Naive thymus-derived CD4-positive, alpha-beta T cell (primary cell): ENCODE data around the gene CERS2. TPM values are rescaled to one million over a fixed set of nuclear protein-coding genes. Genes with fewer than 3 reads are reported as not detected.

Experiments used
- ATAC-seq: fragments of 150-1000 bp; cut with Tn5 transposase; 2 replicates; pipeline ENCODE4 v1.10.0; 2021; ENCODE audit warnings: mild to moderate bottlenecking, moderate library complexity
- CTCF ChIA-PET: fragments of 350-600 bp; sonication (Branson Sonifier 250); formaldehyde crosslinking; loops from one replicate; lab custom pipeline; 2021; ENCODE audit warnings: antibody characterized with exemption; lab: Charles Lee
- POLR2A ChIA-PET: fragments of 350-600 bp; sonication (Branson Sonifier 250); formaldehyde crosslinking; loops from one replicate; lab custom pipeline; 2021; ENCODE audit warnings: antibody characterized with exemption, inconsistent platforms; lab: Charles Lee
- DNase-seq, 9 donors: peaks; one replicate each; pipeline versions ENCODE4 v3.0.0 to v3.0.0-alpha.2; 2020 to 2022; ENCODE audit warnings: mixed read lengths in 1 of 9
- H3K27ac ChIP-seq: one replicate; pipeline ENCODE4 v1.7.0; 2013; ENCODE audit warnings: mild to moderate bottlenecking, low read depth, low read length, moderate library complexity
- H3K27me3 ChIP-seq, 2 donors: one replicate each; pipeline ENCODE4 v1.7.0; 2013; ENCODE audit warnings: low read length in 2 of 2, mild to moderate bottlenecking in 2 of 2, moderate library complexity in 2 of 2; ENCODE audit not compliant: control insufficient read depth in 2 of 2, insufficient read depth in 2 of 2
- H3K36me3 ChIP-seq, 3 experiments: 1 replicate in 2 of 3; 2 replicates in 1 of 3; pipeline ENCODE4 v1.7.0; 2013; ENCODE audit warnings: low read length in 3 of 3, mild to moderate bottlenecking in 3 of 3, moderate library complexity in 1 of 3; ENCODE audit not compliant: insufficient read depth in 3 of 3, control insufficient read depth in 2 of 3
- H3K4me1 ChIP-seq, 2 donors: one replicate each; pipeline ENCODE4 v1.7.0; 2013; ENCODE audit warnings: low read length in 2 of 2, mild to moderate bottlenecking in 2 of 2, moderate library complexity in 1 of 2; ENCODE audit not compliant: control insufficient read depth in 2 of 2, insufficient read depth in 2 of 2
- H3K4me3 ChIP-seq: 2 replicates; pipeline ENCODE4 v1.7.0; 2013; ENCODE audit warnings: mild to moderate bottlenecking, low read length
- H3K9me3 ChIP-seq, 3 experiments: 1 replicate in 2 of 3; 2 replicates in 1 of 3; pipeline ENCODE4 v1.7.0; 2013; ENCODE audit warnings: low read length in 3 of 3; ENCODE audit not compliant: control insufficient read depth in 2 of 3
- H3K27ac Mint-ChIP-seq, 9 donors: one replicate each; pipeline ENCODE4 v1.8.0; 2020 to 2022; ENCODE audit warnings: mixed read lengths in 9 of 9, mild to moderate bottlenecking in 8 of 9, moderate library complexity in 5 of 9, inconsistent platforms in 2 of 9
- H3K27me3 Mint-ChIP-seq, 5 donors: one replicate each; pipeline ENCODE4 v1.8.0; 2021 to 2022; ENCODE audit warnings: mixed read lengths in 5 of 5, mild to moderate bottlenecking in 1 of 5
- H3K36me3 Mint-ChIP-seq, 5 donors: one replicate each; pipeline ENCODE4 v1.8.0; 2020 to 2022; ENCODE audit warnings: mixed read lengths in 5 of 5, mild to moderate bottlenecking in 3 of 5, inconsistent platforms in 1 of 5
- H3K4me1 Mint-ChIP-seq, 7 donors: one replicate each; pipeline ENCODE4 v1.8.0; 2020 to 2022; ENCODE audit warnings: mixed read lengths in 7 of 7, mild to moderate bottlenecking in 3 of 7, inconsistent platforms in 1 of 7
- H3K4me3 Mint-ChIP-seq, 10 donors: one replicate each; pipeline ENCODE4 v1.8.0; 2020 to 2022; ENCODE audit warnings: mild to moderate bottlenecking in 10 of 10, mixed read lengths in 10 of 10, moderate library complexity in 6 of 10, inconsistent platforms in 2 of 10
- H3K9me3 Mint-ChIP-seq, 11 donors: one replicate each; pipeline ENCODE4 v1.8.0; 2020 to 2022; ENCODE audit warnings: mixed read lengths in 11 of 11, mild to moderate bottlenecking in 4 of 11, inconsistent platforms in 1 of 11, moderate library complexity in 1 of 11
- intact Hi-C, 2 donors: fragments of 100-400 bp; cut with micrococcal nuclease; formaldehyde crosslinking; loops; one replicate each; pipeline ENCODE4 v1.15.1; 2023
- polyA plus RNA-seq, 2 donors: library from polyadenylated mRNA; unstranded; fragments of 300-500 nt; fragmentation: Illumina TruSeq; gene quantifications; one replicate each; pipeline ENCODE4 v1.2.3, GENCODE V29; 2021
- total RNA-seq, 6 experiments: library from RNA in 5 of 6; stranded (reverse) in 5 of 6; gene quantifications; 1 replicate in 5 of 6; 2 replicates in 1 of 6; pipeline ENCODE4 v1.2.3 and lab custom pipeline; 2021 to 2026

Gene CERS2
- 100 to 1,000 TPM; 101 to 169 (median 136) TPM for total RNA-seq
- polyA plus RNA-seq: 100 to 1,000 TPM; 109 to 179 TPM
- total RNA-seq (lab: John Stamatoyannopoulos, UW): 89.4 reads per million, percentile 82 among the genes with 10 or more reads in this experiment

DNA sequence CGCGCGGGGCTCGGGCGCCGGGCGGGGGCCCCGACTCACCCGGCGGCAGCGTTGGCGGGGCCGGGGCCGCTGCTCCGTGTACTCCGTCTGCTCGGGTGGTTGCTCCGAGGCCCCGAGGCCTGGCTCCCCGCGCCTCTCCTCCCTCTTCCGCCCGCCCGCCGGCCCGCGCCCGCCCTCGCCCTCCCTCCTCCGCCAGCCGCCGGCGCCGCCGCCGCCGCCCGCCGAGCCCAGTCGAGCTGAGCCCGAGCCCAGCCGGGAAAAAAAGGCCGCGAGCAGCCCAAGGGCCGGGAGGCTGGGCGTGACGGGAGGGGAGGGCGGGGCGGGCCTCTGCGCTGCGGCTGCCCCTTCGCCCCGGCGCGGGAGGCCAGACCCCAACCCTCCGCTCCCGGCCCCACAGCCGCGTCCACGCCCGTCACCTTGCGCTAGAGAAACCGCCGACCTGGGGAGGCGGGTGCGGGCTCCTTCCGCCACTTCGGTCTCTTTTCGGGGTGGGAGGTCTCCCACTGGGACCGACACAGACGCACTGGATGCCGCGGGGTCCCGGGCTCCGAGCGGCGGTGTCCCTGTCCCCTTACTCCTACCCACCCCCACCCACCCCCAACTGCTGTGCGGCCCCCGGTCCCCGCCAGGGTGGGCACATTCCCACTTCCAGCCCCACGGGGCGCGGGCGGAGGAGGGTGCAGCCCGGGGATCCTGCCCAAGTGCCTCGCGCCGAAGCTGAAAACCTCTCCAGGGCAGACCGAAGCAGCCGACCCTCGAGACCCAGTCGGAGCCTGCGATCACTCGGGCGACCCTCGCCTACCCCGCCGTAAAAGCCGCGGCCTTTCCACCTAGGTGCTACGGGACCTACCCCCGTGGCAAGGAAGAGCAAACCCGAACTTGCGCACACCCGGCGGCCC, at the start of gene CERS2:
Gene CERS2 (minus strand): TSS at position 256 of the 899 bp plus-strand sequence. CDS start 5,745 bp downstream, outside the sequence.
- Mint-ChIP-seq H3K27me3 (no peaks in the 10 kb centered on the region), H3K4me1 (peaks cover 36 to 82% (median 74%) of the 10 kb centered on the region in 7 donors), H3K9me3 (no peaks in the 10 kb centered on the region), H3K4me3 (peak within 1 kb of the TSS; percentile 83 to 94 (median 89)), H3K36me3 (peaks cover 0 to 2% (median 0%) of the 10 kb centered on the region in 5 donors), H3K27ac (peak within 1 kb of the TSS; percentile 86 to 94 (median 91))
- peaks cover 0 to 4% (median 0%) of the 10 kb centered on the region in 3 experiments for H3K36me3 ChIP-seq
- CTCF ChIA-PET: interaction anchor here (1.2 to 1.4 kb wide), 3 partner anchors 28 to 277 kb away, joined by 3 to 5 read pairs (median 3); partner anchors contain the start of gene MINDY1
- peaks cover 48 to 62% of the 10 kb centered on the region in 2 donors for H3K4me1 ChIP-seq
- H3K9me3 ChIP-seq: no peaks in the 10 kb centered on the region
- ATAC-seq (peak; percentile 77), DNase-seq (peak; percentile 72 to 84 (median 77))
- POLR2A ChIA-PET: interaction anchor here (0.5 to 5.2 kb wide), 9 partner anchors 12 to 411 kb away, joined by 3 to 31 read pairs (median 4); partner anchors contain the start of gene MINDY1
- H3K4me3 ChIP-seq: peak within 1 kb of the TSS; percentile 82
- no peaks in the 10 kb centered on the region for H3K27me3 ChIP-seq
- intact Hi-C loops: loop anchor here (1.0 to 10.0 kb wide), 7 partner anchors 31 to 490 kb away; partner anchors contain the start of genes ENSA (in 2 of the 2), GOLPH3L (in 1 of the 2), MINDY1 (in 1 of the 2) and SETDB1 (in 1 of the 2)
- peak within 1 kb of the TSS; percentile 92 for H3K27ac ChIP-seq

GRCh38 chr1:151013518-151013917, 38.9 kb upstream of the CERS2 start:
- peaks cover 13 to 27% of the 10 kb centered on the region in 2 donors for H3K4me1 ChIP-seq
- intact Hi-C loops: no loop called here
- H3K9me3 ChIP-seq: no peaks in the 10 kb centered on the region
- no peaks in the 10 kb centered on the region for H3K27me3 Mint-ChIP-seq
- ChIA-PET CTCF (interaction anchor here (0.6 kb wide), 1 partner anchor 239 kb away, joined by 6 read pairs; no protein-coding TSS in a partner anchor), POLR2A (no interaction called here)
- ATAC-seq (no peak), DNase-seq (no peak)
- peak overlapping the region in 6 of 9 donors; percentile 37 to 79 (median 60) for H3K27ac Mint-ChIP-seq
- H3K9me3 Mint-ChIP-seq: no peaks in the 10 kb centered on the region
- H3K4me3 ChIP-seq: no peak overlapping the region
- H3K27me3 ChIP-seq: no peaks in the 10 kb centered on the region
- H3K4me1 Mint-ChIP-seq: peaks cover 22 to 55% (median 43%) of the 10 kb centered on the region in 7 donors
- peaks cover 0 to 16% (median 4%) of the 10 kb centered on the region in 3 experiments for H3K36me3 ChIP-seq
- H3K27ac ChIP-seq: no peak overlapping the region
- peaks cover 0 to 16% (median 2%) of the 10 kb centered on the region in 5 donors for H3K36me3 Mint-ChIP-seq
- H3K4me3 Mint-ChIP-seq: peak overlapping the region in 4 of 10 donors; percentile 5 to 45 (median 20)

DNA sequence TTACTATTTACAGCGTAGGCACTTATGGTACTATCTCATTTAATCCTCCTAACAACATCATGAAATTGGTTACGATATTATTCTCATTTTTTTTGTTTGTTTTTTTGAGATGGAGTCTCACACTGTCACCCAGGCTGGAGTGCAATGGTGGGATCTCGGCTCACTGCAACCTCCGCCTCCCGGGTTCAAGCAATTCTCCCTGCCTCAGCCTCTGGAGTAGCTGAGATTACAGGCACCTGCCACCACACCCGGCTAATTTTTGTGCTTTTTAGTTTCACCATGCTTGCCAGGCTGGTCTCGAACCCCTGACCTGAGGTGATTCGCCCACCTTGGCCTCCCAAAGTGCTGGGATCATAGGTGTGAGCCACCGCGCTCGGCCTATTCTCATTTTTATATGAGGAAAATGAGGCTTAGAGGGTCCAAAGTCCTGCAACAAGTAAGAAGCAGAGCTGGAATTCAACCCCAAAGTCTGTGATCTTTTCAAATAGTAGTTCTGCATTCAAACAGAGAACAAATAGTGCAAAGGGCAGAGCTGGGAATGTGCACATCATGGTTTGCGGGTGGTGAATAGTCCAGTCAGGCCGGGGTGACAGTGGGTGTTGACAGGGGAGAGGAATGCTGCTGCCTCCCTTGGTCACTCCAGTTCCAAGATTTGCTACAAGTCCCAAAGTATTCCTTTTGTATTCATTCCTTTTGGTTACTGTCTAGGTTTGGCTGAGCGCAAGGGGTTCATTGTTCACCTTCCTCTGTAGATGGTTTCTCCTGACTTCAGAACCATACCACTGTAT, 38.2 kb upstream of the CERS2 start:
- Histone ChIP-seq H3K9me3 (no peaks in the 10 kb centered on the region), H3K27ac (no peak overlapping the region), H3K4me1 (peaks cover 15 to 29% of the 10 kb centered on the region in 2 donors), H3K4me3 (no peak overlapping the region), H3K36me3 (peaks cover 0 to 10% (median 2%) of the 10 kb centered on the region in 3 experiments), H3K27me3 (no peaks in the 10 kb centered on the region)
- DNase-seq (no peak), ATAC-seq (no peak)
- ChIA-PET CTCF (interaction anchor here (0.6 to 1.0 kb wide), 3 partner anchors 11 to 240 kb away, joined by 4 to 6 read pairs (median 6); no protein-coding TSS in a partner anchor), POLR2A (interaction anchor here (1.2 to 1.9 kb wide), 3 partner anchors 13 to 43 kb away, joined by 3 to 12 read pairs (median 3); no protein-coding TSS in a partner anchor)
- no peaks in the 10 kb centered on the region for H3K27me3 Mint-ChIP-seq
- peak overlapping the region in 4 of 10 donors; percentile 12 to 64 (median 44) for H3K4me3 Mint-ChIP-seq
- H3K9me3 Mint-ChIP-seq: no peaks in the 10 kb centered on the region
- peak overlapping the region in 6 of 9 donors; percentile 28 to 79 (median 60) for H3K27ac Mint-ChIP-seq
- peaks cover 26 to 62% (median 50%) of the 10 kb centered on the region in 7 donors for H3K4me1 Mint-ChIP-seq
- peaks cover 0 to 9% (median 0%) of the 10 kb centered on the region in 5 donors for H3K36me3 Mint-ChIP-seq
- intact Hi-C loops: no loop called here

GRCh38 chr1:151011154-151011850, 36.7 kb upstream of the CERS2 start:
- Mint-ChIP-seq H3K27me3 (no peaks in the 10 kb centered on the region), H3K4me3 (peak overlapping the region; percentile 29 to 97 (median 64)), H3K4me1 (peaks cover 39 to 77% (median 64%) of the 10 kb centered on the region in 7 donors), H3K27ac (peak overlapping the region in 8 of 9 donors; percentile 54 to 90 (median 74)), H3K36me3 (peaks cover 0 to 8% (median 0%) of the 10 kb centered on the region in 5 donors), H3K9me3 (no peaks in the 10 kb centered on the region)
- Histone ChIP-seq H3K9me3 (no peaks in the 10 kb centered on the region), H3K27ac (no peak overlapping the region), H3K36me3 (peaks cover 0 to 8% (median 0%) of the 10 kb centered on the region in 3 experiments), H3K4me1 (peaks cover 30 to 42% of the 10 kb centered on the region in 2 donors), H3K4me3 (no peak overlapping the region), H3K27me3 (no peaks in the 10 kb centered on the region)
- POLR2A ChIA-PET: interaction anchor here (0.6 to 3.2 kb wide), 9 partner anchors 9 to 146 kb away, joined by 3 to 12 read pairs (median 3); partner anchors contain the start of gene TNFAIP8L2
- ATAC-seq (no peak), DNase-seq (no peak)
- intact Hi-C loops: no loop called here
- CTCF ChIA-PET: interaction anchor here (0.7 to 1.0 kb wide), 4 partner anchors 13 to 89 kb away, joined by 3 to 6 read pairs (median 4); no protein-coding TSS in a partner anchor

GRCh38 chr1:151010346-151010726, 35.7 kb upstream of the CERS2 start:
- peak overlapping the region in 5 of 9 donors; percentile 30 to 99 (median 34) for H3K27ac Mint-ChIP-seq
- H3K9me3 ChIP-seq: no peaks in the 10 kb centered on the region
- H3K36me3 ChIP-seq: peaks cover 0 to 8% (median 0%) of the 10 kb centered on the region in 3 experiments
- no peak for DNase-seq
- H3K4me1 ChIP-seq: peaks cover 32 to 42% of the 10 kb centered on the region in 2 donors
- intact Hi-C loops: no loop called here
- H3K36me3 Mint-ChIP-seq: peaks cover 0 to 12% (median 0%) of the 10 kb centered on the region in 5 donors
- ChIA-PET POLR2A (interaction anchor here (1.0 to 3.2 kb wide), 4 partner anchors 10 to 147 kb away, joined by 3 to 12 read pairs (median 4); partner anchors contain the start of gene TNFAIP8L2), CTCF (no interaction called here)
- H3K27me3 Mint-ChIP-seq: no peaks in the 10 kb centered on the region
- ATAC-seq: no peak
- H3K27ac ChIP-seq: no peak overlapping the region
- H3K9me3 Mint-ChIP-seq: no peaks in the 10 kb centered on the region
- peaks cover 45 to 87% (median 71%) of the 10 kb centered on the region in 7 donors for H3K4me1 Mint-ChIP-seq
- no peaks in the 10 kb centered on the region for H3K27me3 ChIP-seq
- H3K4me3 ChIP-seq: no peak overlapping the region
- H3K4me3 Mint-ChIP-seq: peak overlapping the region; percentile 12 to 100 (median 86)
